ENCODE data around the gene RBM33. TPM values are rescaled to one million over a fixed set of nuclear protein-coding genes. Genes with fewer than 3 reads are reported as not detected.
A peak's percentile ranks its signal among the peaks of the same experiment; 100 is the strongest.

RBM33 gene
- total RNA-seq, 1 experiment from 2014 or later = 81.8 TPM

DNA sequence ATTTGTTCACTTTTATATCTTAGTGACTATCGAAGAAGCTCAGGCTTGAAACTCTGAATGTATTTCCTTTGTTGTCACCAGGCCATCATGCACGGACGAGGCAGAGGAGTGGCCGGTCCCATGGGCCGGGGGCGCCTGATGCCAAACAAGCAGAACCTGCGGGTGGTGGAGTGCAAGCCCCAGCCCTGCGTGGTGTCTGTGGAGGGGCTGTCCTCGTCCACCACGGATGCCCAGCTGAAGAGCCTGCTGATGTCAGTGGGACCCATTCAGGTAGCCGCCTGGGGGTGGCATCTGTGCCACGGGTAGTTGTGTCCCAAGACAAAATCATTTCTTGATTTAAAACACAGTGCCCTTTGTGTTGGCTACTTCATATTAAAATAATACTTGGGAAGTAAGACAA is 121.9 kb downstream of the RBM33 start (continued):
- TF ChIP-seq USF2 (CRISPR knock-in tag; IDR thresholded peaks at IDR 0.05) (no peak), ZNF671 (CRISPR knock-in tag; IDR thresholded peaks at IDR 0.05) (no peak), RELA (CRISPR knock-in tag; IDR thresholded peaks at IDR 0.05; ENCODE audit: borderline replicate concordance) (no peak), TEAD4 (CRISPR knock-in tag; IDR thresholded peaks at IDR 0.05) (no peak)

- H3K36me3 Mint-ChIP-seq = peaks cover 43% of the 10 kb centered on the region
- H3K4me3 Mint-ChIP-seq = no peak overlapping the region
- no peak for TF ChIP-seq GTF2I (CRISPR knock-in tag; conservative IDR thresholded peaks at IDR 0.05)
- TF ChIP-seq ZSCAN18 (CRISPR knock-in tag; IDR thresholded peaks at IDR 0.05) = no peak
- TF ChIP-seq NFATC4 (CRISPR knock-in tag; IDR thresholded peaks at IDR 0.05) = no peak
- no peak for TF ChIP-seq ZNF416 (CRISPR knock-in tag; IDR thresholded peaks at IDR 0.05)
- TF ChIP-seq, protein P1, sequence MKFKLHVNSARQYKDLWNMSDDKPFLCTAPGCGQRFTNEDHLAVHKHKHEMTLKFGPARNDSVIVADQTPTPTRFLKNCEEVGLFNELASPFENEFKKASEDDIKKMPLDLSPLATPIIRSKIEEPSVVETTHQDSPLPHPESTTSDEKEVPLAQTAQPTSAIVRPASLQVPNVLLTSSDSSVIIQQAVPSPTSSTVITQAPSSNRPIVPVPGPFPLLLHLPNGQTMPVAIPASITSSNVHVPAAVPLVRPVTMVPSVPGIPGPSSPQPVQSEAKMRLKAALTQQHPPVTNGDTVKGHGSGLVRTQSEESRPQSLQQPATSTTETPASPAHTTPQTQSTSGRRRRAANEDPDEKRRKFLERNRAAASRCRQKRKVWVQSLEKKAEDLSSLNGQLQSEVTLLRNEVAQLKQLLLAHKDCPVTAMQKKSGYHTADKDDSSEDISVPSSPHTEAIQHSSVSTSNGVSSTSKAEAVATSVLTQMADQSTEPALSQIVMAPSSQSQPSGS (CRISPR knock-in tag; IDR thresholded peaks at IDR 0.05; ENCODE audit: borderline replicate concordance, low read depth) = no peak
- no peak for TF ChIP-seq KAT7 (CRISPR knock-in tag; IDR thresholded peaks at IDR 0.05; ENCODE audit: borderline replicate concordance)
- no peak for TF ChIP-seq NFE2L1 (CRISPR knock-in tag; IDR thresholded peaks at IDR 0.05)
- TF ChIP-seq, protein P2, sequence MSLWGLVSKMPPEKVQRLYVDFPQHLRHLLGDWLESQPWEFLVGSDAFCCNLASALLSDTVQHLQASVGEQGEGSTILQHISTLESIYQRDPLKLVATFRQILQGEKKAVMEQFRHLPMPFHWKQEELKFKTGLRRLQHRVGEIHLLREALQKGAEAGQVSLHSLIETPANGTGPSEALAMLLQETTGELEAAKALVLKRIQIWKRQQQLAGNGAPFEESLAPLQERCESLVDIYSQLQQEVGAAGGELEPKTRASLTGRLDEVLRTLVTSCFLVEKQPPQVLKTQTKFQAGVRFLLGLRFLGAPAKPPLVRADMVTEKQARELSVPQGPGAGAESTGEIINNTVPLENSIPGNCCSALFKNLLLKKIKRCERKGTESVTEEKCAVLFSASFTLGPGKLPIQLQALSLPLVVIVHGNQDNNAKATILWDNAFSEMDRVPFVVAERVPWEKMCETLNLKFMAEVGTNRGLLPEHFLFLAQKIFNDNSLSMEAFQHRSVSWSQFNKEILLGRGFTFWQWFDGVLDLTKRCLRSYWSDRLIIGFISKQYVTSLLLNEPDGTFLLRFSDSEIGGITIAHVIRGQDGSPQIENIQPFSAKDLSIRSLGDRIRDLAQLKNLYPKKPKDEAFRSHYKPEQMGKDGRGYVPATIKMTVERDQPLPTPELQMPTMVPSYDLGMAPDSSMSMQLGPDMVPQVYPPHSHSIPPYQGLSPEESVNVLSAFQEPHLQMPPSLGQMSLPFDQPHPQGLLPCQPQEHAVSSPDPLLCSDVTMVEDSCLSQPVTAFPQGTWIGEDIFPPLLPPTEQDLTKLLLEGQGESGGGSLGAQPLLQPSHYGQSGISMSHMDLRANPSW (CRISPR knock-in tag; conservative IDR thresholded peaks at IDR 0.05; ENCODE audit: low read depth) = no peak
- no peak for TF ChIP-seq ZNF138 (CRISPR knock-in tag; conservative IDR thresholded peaks at IDR 0.05)
- TF ChIP-seq ZNF396 (CRISPR knock-in tag; IDR thresholded peaks at IDR 0.05; ENCODE audit: borderline replicate concordance) = no peak
- TF ChIP-seq, protein P3, sequence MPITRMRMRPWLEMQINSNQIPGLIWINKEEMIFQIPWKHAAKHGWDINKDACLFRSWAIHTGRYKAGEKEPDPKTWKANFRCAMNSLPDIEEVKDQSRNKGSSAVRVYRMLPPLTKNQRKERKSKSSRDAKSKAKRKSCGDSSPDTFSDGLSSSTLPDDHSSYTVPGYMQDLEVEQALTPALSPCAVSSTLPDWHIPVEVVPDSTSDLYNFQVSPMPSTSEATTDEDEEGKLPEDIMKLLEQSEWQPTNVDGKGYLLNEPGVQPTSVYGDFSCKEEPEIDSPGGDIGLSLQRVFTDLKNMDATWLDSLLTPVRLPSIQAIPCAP (CRISPR knock-in tag; IDR thresholded peaks at IDR 0.05) = no peak
- CTCF ChIA-PET = interaction anchor here (0.9 to 3.3 kb wide), 4 partner anchors 14 to 169 kb away, joined by 3 to 26 read pairs (median 6); no protein-coding TSS in a partner anchor
- no peak for DNase-seq (ENCODE audit: low spot score)
- H3K27me3 Mint-ChIP-seq (ENCODE audit: low read depth) = no peaks in the 10 kb centered on the region
- no peak for ATAC-seq
- H3K4me1 Mint-ChIP-seq = peaks cover 12% of the 10 kb centered on the region
- H3K27ac Mint-ChIP-seq = no peak overlapping the region
- no peaks in the 10 kb centered on the region for H3K9me3 Mint-ChIP-seq
- POLR2A ChIA-PET = no interaction called here
These were observed 122.8 kb downstream of the RBM33 start for GRCh38 chr7:155766966-155767916.

- H3K4me1 Mint-ChIP-seq = no peaks in the 10 kb centered on the region
- H3K36me3 Mint-ChIP-seq = peaks cover 39% of the 10 kb centered on the region
- no peak for TF ChIP-seq ZSCAN18 (CRISPR knock-in tag; IDR thresholded peaks at IDR 0.05)
- no peak for TF ChIP-seq NFATC4 (CRISPR knock-in tag; IDR thresholded peaks at IDR 0.05)
- no peak for TF ChIP-seq FOXP1 (CRISPR knock-in tag; IDR thresholded peaks at IDR 0.05; ENCODE audit: borderline replicate concordance)
- no peak for TF ChIP-seq EMX1 (CRISPR knock-in tag; IDR thresholded peaks at IDR 0.05)
- TF ChIP-seq RORB (CRISPR knock-in tag; IDR thresholded peaks at IDR 0.05) = no peak
- TF ChIP-seq, protein P4, sequence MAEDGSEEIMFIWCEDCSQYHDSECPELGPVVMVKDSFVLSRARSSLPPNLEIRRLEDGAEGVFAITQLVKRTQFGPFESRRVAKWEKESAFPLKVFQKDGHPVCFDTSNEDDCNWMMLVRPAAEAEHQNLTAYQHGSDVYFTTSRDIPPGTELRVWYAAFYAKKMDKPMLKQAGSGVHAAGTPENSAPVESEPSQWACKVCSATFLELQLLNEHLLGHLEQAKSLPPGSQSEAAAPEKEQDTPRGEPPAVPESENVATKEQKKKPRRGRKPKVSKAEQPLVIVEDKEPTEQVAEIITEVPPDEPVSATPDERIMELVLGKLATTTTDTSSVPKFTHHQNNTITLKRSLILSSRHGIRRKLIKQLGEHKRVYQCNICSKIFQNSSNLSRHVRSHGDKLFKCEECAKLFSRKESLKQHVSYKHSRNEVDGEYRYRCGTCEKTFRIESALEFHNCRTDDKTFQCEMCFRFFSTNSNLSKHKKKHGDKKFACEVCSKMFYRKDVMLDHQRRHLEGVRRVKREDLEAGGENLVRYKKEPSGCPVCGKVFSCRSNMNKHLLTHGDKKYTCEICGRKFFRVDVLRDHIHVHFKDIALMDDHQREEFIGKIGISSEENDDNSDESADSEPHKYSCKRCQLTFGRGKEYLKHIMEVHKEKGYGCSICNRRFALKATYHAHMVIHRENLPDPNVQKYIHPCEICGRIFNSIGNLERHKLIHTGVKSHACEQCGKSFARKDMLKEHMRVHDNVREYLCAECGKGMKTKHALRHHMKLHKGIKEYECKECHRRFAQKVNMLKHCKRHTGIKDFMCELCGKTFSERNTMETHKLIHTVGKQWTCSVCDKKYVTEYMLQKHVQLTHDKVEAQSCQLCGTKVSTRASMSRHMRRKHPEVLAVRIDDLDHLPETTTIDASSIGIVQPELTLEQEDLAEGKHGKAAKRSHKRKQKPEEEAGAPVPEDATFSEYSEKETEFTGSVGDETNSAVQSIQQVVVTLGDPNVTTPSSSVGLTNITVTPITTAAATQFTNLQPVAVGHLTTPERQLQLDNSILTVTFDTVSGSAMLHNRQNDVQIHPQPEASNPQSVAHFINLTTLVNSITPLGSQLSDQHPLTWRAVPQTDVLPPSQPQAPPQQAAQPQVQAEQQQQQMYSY (CRISPR knock-in tag; IDR thresholded peaks at IDR 0.05) = no peak
- no peak for TF ChIP-seq ZNF423 (CRISPR knock-in tag; IDR thresholded peaks at IDR 0.05)
- no peak overlapping the region for H3K4me3 Mint-ChIP-seq
- no peak for DNase-seq (ENCODE audit: low spot score)
- peak overlapping the region; percentile 46; the same call in 1 of the 2 replicates for H3K27ac Mint-ChIP-seq
- no peaks in the 10 kb centered on the region for H3K9me3 Mint-ChIP-seq
- CTCF ChIA-PET = interaction anchor here (3.3 kb wide), 1 partner anchor 171 kb away, joined by 26 read pairs; no protein-coding TSS in a partner anchor
- H3K27me3 Mint-ChIP-seq (ENCODE audit: low read depth) = no peaks in the 10 kb centered on the region
- POLR2A ChIA-PET = no interaction called here
- ATAC-seq = no peak
These were observed 125.2 kb downstream of the RBM33 start for GRCh38 chr7:155769701-155770100.

Measured in WTC11 (cell line).